Spinal cord (tissue), 10 donors: ENCODE results near the gene CYLC2. TPM values are rescaled to one million over a fixed set of nuclear protein-coding genes. Genes with fewer than 3 reads are reported as not detected.
A peak's percentile ranks its signal among the peaks of the same experiment; 100 is the strongest.

ENCODE experiments used
- DNase-seq, 6 donors: peaks; one replicate each; pipeline versions ENCODE4 v3.0.0 to v3.0.0-alpha.2; 2013 to 2015; ENCODE audit warnings: low spot score in 6 of 6, low read depth in 4 of 6
- H3K27ac ChIP-seq: one replicate; pipeline ENCODE4 v1.5.1; 2013; ENCODE audit warnings: low read depth, low read length, control low read depth
- H3K27me3 ChIP-seq: one replicate; pipeline ENCODE4 v1.6.1; 2013; ENCODE audit warnings: low read length; ENCODE audit not compliant: control insufficient read depth, insufficient read depth
- H3K36me3 ChIP-seq: one replicate; pipeline ENCODE4 v1.6.1; 2013; ENCODE audit warnings: low read length; ENCODE audit not compliant: control insufficient read depth, insufficient read depth
- H3K4me1 ChIP-seq: one replicate; pipeline ENCODE4 v1.6.1; 2013; ENCODE audit warnings: low read length; ENCODE audit not compliant: control insufficient read depth, insufficient read depth
- H3K4me3 ChIP-seq: one replicate; pipeline ENCODE4 v1.5.1; 2013; ENCODE audit warnings: low read depth, low read length, control low read depth
- H3K9me3 ChIP-seq: one replicate; pipeline ENCODE4 v1.6.1; 2013; ENCODE audit warnings: low read length; ENCODE audit not compliant: control insufficient read depth, insufficient read depth
- WGBS: methylation state at CpG from one replicate; pipeline ENCODE4 v1.1.5; 2013; ENCODE audit warnings: missing lambda C conversion rate; ENCODE audit not compliant: insufficient coverage; 5-methylcytosine and 5-hydroxymethylcytosine counted together
- polyA plus RNA-seq, 2 donors: library from polyadenylated mRNA; unstranded; fragments of 120-200 nt; gene quantifications; one replicate each; pipeline ENCODE4 v1.2.1, GENCODE V29; 2013; ENCODE audit not compliant: insufficient read length in 2 of 2
- small RNA-seq: library from RNA; depleted of rRNA; stranded (forward); fragments of <200 nt; gene quantifications from one replicate; pipeline ENCODE3, GENCODE V24; 2014; ENCODE audit warnings: low replicate concordance
- total RNA-seq, 2 donors: library from RNA; depleted of rRNA in 1 of 2; stranded (reverse); fragments of 120-200 nt in 1 of 2; fragments of >200 nt in 1 of 2; gene quantifications; one replicate each; pipeline versions ENCODE4 v1.2.3 to v1.2.4, GENCODE V29; 2013 to 2014
- donor health status: healthy.

Gene CYLC2
- total and polyA plus RNA-seq, 4 donors, result not detected

DNA sequence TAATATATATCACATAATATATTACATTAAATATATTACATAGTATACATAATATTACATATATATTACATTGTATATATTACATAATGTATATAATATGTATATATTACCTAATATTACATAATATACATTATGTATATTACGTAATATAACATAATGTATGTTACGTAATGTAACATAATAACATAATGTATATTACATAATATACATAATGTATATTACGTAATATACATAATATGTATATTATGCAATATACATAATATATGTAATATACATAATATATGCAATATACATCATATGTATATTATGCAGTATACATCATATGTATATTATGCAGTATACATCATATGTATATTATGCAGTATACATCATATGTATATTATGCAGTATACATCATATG, 19.1 kb downstream of the CYLC2 start:
- H3K4me1 ChIP-seq, result no peaks in the 10 kb centered on the region

DNA sequence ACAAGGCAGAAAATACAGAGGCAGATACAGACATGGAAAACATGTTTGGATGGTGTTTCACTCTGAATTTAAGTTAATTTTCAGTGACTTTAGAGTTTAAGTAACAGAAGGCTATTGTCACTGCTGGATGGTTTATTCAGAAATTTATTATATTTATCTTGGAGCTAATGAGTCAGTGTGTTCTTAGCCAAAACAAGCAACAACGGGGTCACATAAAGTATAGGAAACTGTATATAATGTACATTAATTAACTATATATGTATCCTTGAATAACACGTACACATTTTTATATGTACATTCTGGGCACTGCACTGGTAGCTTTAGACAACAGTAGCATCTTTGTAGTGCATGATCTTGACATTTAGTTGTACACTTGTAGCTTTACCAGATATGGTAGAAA, 30.7 kb downstream of the CYLC2 start:
- Histone ChIP-seq H3K36me3 (no peaks in the 10 kb centered on the region), H3K27ac (no peak overlapping the region), H3K9me3 (no peaks in the 10 kb centered on the region), H3K4me1 (no peaks in the 10 kb centered on the region), H3K27me3 (no peaks in the 10 kb centered on the region), H3K4me3 (no peak overlapping the region)
- no CpG with 5 or more reads among the region's 2 CpGs for WGBS
- no peak for DNase-seq

More for the DNA sequence above, 19.1 kb downstream of the CYLC2 start:
- no CpG with 5 or more reads among the region's 3 CpGs for WGBS
- H3K27me3 ChIP-seq, result no peaks in the 10 kb centered on the region
- no peak for DNase-seq
- no peak overlapping the region for H3K27ac ChIP-seq
- no peaks in the 10 kb centered on the region for H3K36me3 ChIP-seq
- no peak overlapping the region for H3K4me3 ChIP-seq
- no peaks in the 10 kb centered on the region for H3K9me3 ChIP-seq

DNA sequence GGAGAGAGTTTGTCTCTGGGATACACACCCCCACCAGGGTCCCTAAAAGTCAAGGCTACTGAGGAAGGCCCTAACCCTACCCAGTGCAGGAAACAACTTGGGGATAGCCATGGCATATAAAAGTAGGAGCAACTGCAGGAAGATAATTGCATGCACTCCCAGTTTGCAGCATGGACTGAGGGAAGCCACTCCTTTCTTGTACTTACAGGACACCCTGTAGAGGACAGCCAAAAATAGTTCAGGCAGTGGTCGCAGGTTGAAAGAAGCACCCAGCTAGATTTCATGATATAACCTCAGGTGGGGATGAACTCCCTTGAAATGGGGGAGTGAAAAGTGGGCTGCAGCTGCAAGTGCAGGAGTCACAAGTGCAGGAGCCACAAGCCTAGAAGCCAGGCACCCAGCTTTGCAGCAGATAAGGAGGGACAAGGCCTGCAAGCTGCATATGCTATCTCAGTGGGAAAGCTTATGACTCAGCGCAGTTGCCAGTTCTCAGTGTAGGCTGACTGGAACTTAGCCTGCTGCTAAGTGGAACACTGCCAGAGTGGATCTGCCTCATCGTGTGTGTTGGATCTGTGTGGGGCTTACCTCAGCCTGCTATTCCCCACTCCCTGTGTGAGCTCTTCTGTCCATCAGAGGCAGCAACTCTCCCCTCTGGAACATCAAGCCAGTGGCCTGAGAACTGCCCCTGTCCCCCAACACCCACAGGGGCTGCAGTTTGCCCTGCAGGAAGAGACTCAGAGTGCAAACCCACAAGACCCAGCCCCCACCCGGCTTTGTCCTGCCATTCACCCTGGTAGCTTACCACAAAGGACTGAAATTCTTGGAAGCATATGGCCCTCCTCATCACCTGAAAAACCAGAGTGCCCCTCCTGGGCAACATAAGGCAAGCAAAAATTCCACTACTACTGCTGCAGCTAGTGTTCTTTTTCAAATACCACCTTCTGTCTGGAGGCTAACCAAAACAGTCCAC, 42.7 kb downstream of the CYLC2 start:
- 82% methylated on average over 4 of the region's 4 CpGs for WGBS
- DNase-seq, result peak in 1 of 6 donors; percentile 8
- H3K27ac ChIP-seq, result no peak overlapping the region
- H3K4me1 ChIP-seq, result no peaks in the 10 kb centered on the region
- no peaks in the 10 kb centered on the region for H3K9me3 ChIP-seq
- H3K4me3 ChIP-seq, result no peak overlapping the region
- H3K27me3 ChIP-seq, result no peaks in the 10 kb centered on the region
- no peaks in the 10 kb centered on the region for H3K36me3 ChIP-seq

DNA sequence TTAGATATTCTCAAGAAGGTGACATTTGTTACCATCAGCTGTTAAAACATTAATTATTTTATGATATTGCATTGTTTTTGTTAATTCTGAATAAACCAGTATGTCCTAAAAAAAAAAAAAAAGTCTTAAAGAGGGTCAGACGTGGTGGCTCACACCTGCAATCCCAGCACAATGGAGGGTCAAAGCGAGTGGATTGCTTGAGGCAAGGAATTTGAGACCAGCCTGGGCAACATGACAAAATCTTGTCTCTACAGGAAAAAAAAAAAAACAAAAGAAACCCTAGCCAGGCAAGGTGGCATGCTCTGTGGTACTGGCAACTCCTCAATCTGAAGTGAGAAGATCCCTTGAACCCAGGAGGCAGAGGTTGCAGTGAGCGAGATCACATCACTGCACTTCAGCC, 46.8 kb downstream of the CYLC2 start:
- no peak overlapping the region for H3K27ac ChIP-seq
- no peaks in the 10 kb centered on the region for H3K27me3 ChIP-seq
- H3K4me1 ChIP-seq, result no peaks in the 10 kb centered on the region
- no peak overlapping the region for H3K4me3 ChIP-seq
- WGBS, result 93% methylated on average over 3 of the region's 3 CpGs
- H3K36me3 ChIP-seq, result no peaks in the 10 kb centered on the region
- no peak for DNase-seq
- H3K9me3 ChIP-seq, result no peaks in the 10 kb centered on the region

Small RNAs within 50 kb of the gene (small RNA-seq; reads per million reads assigned to genes)
- not detected for gene AL589823.1
